GM18508 (cell line): ENCODE measurements around the gene DCST1.
A peak's percentile ranks its signal among the peaks of the same experiment; 100 is the strongest.

Source experiments
- ATAC-seq: cut with Tn5 transposase; IDR thresholded peaks from one replicate; pipeline ENCODE4 v1.9.1; 2021; ENCODE audit warnings: moderate number of reproducible peaks; ENCODE audit not compliant: insufficient read depth, unreplicated experiment

DCST1 gene

DNA sequence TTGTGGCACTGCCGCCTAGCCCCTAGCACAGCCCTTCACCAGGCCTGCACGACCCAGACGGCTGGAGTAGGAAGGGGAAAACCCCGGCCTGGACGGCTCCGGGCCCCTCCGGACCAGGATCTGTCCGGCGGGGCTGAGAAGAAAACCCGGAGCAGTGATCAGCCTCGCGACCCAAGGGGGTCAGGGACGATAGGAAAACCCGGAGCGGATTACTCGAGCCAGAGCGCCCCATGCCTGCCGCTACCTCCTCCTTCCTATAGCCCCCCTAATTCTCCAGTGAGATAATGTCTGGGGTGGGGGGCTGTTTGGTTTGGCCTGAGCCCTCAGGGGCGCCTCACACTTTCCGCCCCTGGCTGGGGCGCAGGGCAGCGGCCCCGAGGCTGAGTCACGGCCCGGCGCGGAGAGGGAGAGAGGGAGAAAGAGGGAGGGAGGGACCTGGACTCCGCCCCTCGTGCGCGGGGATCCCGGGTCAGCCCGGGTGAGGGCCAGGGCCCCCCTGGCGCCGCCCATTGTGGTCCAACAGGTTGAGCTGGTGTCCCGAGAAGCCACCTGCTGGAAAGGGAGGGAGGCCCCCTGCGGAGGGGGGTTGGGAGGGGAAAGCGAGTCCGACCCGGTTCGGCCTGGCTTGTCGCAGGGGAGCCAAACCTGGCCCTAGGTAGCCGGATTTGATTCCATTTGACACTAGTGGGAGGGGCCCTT, 32.7 kb upstream of the DCST1 start:
- ATAC-seq, result no peak

DNA sequence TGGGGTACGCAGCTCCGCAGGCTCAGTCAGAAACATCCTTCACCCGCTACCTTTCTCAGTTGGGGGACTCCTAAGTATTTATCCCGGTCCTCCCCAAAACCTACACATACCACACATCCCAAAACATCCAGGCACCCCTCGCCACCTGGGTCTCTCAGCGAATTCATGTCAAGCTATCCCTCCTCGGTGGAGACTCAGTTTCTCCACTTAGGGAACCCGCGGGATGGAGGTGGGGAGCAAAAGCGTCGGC, 32.3 kb upstream of the DCST1 start:
- no peak for ATAC-seq

DNA sequence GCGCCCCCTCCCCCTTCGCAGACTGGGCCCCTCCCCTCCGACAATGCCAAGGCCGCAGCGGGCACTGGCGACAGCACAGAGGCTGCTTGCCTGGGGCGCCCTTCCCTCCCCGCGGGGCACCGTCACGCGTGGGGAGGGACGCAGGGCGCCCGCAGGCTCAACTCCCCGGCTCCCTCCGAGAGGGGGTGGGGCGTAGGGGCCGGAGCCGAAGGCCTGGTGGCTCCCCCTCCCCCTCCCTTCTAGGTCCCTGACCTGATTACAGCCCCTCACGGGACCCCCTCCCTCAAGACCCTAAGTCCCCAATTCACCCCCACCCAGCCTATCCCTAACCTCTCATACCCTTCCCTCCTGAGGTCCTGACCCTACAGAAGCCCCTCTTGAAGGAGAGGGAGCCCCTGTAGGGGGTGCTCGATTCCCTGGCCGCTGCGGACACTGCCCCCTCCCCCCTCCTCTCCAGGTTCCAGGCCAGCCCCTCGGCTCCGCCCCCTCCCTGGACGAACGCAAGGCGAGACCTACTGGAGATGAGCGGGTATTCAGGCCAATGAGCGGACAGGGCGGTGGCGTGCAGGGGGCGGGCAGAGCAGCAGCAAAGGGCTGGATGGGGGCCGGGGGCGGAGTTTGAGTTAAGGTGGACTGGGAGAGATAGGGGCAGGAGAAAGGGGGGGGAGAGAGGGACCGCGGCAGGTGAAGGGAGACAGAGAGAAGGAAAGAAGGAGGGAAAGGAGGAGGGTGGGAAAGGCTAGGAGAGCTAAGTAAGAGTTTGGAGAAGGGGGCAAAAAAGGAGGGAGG, 31.8 kb upstream of the DCST1 start:
- ATAC-seq, result peak; percentile 28

DNA sequence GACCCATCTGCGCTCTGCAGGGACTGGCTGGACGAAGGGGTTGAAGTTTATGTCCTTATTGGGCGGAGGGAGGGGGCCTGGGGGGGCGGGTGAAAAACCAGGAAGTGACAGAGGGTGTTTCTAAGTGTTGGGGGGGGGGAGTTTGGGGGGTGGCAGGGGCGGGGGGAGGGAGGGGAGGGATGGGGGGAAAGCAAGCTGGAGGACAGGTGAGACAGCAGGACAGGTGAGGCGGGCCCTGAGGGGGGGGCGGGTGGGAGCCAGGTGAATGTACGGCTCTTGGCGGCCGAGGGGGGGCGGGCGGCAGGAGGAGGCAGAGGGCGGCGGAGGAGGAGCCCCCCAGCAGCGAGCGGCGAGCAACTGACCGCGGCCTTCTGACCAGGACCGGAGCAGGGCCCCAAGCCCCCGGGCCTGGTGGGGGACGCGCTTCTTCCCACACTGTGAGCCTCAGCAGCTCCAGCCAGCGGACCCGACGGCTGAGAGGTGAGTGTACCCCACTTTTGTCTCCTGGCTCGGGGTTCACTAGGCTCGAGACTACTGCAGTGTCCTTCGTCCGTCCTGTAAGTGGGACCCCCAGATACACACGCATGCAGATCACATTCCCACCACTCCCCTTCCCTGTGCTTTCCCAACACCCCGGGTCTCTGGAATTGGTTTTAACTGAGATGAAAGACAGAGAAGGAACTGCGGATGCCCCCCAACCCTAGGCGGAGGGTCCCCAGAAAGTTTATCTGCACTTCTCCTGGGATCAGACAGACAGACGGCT, 31.0 kb upstream of the DCST1 start, which contains the start of gene ZBTB7B:
TSS of gene ZBTB7B (plus strand) at position 339 of the 763 bp plus-strand sequence. CDS start 11,859 bp downstream, outside the sequence.
- ATAC-seq, result no peak

DNA sequence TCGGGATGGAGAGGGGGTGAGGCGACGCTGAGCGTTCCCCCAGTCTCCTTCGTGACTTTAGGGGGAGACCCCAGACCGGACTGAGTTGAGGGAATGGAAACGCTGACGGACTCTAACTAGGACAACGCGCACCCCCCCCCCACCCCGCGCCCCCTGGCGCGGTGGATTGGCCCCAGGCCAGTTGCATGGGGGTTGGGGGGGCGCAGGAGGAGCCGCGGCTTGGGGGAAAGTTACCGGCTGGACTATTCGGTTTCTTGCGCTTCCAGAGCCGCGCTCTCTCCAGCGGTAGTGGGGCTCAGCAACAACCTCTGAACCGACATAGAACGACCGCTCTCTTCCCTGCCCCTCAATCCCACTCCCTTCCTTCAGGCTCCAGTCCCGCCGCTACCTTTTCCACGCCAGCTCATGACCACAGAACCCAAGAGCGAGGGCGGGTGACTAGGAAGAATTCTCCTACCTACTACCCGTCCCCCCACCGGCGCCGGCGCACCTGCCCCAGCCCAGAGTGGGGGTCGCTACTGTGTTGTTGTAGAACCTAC, 30.3 kb upstream of the DCST1 start:
- ATAC-seq, result no peak

DNA sequence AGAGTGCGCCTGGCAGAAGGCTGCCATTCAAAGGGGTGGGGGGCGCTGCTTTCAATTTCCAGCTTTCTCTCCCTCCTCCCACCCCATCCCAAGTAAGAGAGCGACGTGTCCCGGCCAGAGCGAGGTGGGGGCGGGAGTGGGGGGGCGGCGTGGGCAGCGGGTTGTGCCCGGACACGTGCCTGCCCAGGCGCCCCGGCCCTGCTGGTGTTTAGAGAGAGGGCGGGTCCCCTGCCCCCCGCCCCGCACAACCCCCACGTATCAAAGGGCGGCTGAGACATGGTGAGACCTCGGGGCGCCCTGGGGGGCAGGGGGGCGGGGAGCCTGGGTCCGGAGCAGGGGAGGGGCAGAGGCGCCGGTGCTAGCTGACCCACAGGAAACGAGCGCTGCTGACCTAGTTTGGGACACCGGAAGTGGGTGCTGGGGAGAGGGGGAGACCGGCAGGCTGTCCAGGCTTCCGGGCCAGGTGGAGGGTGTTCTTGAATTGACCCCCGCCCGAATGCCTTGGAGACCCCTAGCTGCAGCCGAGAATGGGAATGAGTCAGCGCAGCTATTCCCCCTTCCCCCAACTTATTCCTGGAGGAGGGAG, 29.8 kb upstream of the DCST1 start:
- ATAC-seq, result no peak

DNA sequence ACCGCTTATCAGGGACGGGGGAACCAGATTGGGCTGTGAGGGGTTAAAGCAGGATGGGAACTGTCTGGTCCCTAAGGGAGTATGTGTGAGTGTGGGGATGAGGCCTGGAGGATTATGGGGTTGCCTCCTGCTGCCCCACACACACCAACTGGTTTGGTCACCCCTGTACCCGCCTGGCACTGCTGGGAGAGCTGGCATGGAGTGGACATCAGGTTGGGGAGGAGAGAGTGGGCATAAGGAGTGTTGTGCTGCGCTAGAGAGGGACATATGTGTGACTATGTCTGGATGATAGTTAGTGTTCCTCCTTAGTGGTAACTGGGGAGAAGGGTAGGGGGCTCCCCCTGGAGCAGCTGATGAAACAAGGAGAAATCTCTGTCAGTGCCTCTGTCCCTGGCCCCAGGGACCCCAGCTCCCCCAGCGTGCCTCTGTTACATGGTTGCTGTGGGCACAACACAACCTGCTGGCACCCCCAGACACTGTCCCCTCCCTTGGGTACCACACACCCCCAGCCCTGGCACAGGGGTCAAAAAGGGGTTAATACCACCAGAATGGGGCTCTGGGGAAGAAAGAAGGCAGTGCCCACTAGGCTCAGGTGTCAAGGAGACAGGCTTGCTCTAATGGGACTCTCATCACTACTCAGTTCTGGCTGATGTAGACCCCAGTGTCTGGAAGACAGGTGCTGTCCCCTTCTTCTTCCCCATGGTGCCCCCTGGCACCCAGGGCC, 29.1 kb upstream of the DCST1 start:
- ATAC-seq, result no peak

DNA sequence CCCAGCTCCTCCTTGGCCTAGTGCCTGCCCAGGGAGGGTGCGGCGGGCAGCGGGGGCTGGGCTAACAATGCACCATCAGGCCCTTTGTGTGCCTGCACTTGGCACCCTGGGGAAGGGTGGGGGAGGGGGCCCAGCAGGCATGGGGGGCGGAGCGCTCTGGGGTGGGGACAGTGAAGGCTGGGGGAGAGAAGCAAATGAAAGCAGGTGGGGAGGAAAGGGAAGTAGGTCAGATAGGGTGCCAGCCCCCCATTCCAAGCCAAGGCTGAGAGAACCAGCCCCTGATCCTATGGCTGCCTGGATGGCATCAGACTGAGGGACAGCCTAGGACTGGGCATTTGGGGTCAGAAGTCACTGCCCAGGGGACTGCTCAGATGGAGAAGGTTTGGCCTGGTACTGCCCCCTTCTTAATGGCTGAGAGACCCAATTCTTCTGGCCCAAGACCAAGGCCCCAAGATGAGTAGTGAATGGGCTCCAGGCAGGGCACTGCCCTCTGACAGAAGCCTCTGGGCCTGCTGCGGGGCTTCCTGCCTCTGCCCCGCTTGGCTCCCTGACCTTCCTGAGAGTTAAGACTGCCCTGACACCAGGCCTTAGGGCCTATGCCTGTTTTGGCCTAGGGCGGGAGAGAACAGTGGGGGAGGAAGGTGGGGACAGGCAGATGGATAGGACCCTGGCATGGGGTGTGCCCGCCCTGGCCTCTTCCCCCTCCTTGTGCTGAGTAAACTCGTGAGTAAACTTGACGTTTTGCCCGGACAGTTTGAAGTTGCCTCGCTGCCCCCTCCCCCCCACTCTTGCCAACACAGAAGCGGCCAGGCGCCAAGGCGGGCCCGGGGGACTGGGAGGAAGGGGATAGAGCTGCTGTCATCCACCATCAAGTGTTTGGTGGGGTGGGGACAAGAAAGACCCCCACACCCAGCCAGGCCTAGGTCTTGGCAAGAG, 28.3 kb upstream of the DCST1 start:
- no peak for ATAC-seq

DNA sequence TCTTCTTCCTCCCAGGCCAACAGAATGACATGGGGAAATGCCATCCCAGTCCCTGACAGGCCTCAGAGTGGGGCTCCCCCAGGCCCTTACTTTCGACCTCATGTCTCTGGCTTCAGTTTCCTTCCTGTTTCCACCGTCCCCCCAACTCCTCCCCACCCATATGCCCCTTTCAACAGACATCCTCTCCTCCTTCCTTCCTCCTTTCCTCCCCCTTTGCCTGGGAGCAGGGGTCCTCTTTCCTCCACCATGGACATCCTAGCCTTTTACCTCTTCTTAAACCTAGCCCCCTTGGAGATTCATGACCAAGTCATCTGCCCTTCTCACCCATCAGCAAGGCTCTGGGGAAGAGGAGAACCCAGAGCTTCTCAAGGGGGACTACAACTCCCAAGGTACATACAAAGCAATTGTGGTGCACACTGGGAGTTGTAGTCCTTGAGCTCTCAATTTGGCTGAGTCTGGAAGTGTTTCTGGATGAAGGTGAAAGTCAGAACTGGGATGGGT, 27.0 kb upstream of the DCST1 start:
- no peak for ATAC-seq

DNA sequence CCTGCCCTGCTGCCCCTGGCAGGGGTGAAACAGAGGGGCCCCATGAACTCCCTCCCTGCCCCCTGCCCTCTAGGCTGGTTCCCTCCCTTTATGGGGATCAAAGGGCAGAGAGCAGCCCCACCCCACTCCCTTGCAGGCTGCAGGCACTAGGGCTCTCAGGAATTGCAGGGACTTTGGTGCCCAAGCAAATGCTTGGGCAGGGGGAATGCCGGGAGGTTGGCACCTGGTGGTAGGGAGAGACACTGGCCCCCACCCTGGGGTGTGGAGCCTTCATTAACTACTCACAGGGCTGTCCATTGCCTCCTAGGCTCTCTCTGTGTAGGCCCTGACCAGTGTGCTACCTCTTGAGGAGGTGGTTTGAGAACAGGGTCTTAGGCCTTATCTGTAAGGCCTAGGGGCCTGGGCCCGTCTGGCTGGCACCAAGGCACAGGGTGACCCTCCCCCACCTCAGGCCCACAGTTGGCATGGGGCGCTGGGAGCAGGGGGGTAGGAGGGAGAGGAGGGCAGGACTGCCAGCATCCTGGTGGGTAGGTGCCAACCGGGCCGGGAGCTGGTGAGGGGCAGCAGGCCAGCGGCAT, 26.3 kb upstream of the DCST1 start:
- no peak for ATAC-seq

DNA sequence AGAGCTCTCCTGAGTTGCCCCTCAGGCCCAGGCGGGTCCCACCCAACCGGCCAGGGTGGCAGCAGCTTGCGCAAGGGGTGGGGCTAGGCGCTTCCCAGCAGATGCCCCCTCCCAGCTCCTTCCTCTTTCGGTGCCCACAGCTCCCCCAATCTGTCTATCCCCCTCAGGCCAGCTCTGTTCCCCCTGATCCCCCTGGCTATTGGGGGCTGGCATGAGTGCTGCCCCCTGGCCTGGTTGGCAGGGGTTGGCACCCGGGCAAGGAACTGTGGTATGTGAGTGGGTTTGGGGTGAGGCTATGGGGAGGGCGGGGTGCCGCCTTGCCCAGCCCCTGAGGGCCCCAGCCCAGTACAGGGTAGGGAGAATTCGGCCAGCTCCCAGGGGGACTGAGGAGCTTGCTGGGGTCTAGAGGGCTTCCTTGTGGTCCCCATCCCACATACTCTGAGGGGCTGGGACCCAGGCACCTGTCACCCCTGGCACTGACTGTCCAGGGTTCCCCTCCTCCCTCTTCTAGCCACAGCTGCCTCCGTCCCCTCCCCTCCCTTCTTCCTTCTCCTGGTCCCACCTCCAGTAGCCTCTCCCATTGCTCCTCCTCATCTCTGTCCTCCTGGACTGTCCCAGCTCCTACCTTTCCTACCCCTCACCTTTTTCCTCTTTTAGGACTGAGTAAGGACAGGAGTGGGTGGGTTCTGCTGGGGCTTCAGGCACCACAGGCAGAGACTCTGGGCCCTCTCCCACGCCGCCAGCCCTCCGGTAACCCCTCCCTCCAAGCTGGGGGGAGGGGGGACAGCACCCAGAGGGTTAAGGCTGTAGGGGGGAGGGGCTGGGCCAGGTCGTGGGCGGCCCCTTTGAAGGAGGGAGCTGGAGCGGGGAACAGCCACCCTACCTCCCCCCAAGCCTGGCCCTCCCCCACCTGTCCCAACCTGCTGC, 25.3 kb upstream of the DCST1 start:
- ATAC-seq, result no peak

DNA sequence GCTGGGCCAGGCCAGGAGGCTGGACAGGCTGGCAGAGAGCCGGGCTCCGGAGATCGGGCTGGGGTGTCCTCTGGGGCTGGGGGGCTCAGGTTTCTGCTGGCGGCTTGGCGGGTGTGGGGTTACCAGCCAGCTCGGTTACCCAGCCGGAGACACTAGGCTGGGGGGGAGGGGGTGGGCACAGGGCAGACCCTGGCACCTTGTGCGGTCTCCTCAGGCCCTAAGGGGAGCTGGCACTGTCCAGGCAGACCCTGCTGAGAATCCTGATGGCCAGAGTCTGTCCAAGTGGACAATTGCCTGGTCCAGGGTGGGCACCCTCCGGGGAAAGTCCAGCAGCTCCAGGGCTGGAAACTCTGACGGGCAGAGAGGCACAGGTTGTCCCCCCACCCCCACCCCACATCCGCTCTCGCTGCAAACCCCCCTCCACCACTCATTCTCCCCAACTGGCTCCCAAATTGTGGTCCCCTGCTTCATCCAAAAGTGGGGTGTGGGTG, 24.4 kb upstream of the DCST1 start:
- no peak for ATAC-seq

DNA sequence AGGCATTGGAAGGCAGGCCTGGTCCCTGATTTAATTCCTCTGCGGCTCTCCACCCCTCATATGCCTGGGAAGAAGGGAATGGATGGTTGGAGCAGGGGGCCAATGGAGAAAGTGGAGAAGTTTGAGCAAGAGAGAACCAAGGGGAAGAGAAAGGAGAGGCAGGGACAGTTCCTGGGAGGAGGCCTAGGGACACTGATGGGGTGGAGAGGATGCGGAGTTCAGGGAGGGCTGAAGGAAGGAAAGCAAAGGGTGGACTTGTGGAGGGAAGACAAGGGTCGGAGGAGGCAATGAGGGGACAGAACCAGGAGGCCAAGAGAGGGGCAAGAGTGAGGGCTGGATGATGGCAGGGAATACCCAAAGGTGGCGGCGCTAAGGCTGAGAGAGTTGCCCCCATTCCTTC, 23.9 kb upstream of the DCST1 start:
- ATAC-seq, result no peak

DNA sequence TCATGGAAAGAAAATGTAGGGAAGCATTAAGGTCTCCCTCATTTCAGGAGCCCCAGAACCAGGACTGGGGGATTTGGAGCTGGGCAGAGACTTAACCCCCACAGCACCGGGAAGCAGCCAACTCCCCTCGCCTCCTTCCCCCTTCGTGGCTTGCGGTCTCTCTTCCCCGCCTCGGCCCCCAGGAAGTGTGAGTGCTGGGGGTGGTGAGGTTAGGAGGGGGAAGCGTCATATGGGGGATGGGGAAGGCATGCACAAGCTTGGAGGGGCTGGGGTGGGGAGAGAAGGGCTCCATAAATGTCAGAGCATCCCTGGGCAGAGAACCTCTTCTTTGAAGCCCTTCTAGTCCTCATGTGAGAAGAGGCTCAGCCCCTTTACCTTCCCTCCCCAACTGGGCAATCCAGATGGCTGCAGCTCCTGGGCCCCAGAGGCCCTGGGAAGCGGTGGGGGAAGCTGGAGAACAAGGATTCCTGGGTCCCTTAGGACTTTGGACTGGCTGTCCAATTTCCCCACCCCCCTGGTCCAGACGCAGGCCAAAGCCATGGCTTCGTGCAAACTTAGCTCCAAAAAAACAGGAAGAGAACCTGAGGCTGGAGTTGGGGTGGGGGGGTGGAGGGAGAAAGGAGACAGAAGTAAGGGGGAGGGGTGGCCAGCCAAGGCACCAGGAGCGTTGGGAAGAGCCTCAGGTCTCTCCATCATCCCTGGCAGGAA, 23.3 kb upstream of the DCST1 start:
- ATAC-seq, result no peak

DNA sequence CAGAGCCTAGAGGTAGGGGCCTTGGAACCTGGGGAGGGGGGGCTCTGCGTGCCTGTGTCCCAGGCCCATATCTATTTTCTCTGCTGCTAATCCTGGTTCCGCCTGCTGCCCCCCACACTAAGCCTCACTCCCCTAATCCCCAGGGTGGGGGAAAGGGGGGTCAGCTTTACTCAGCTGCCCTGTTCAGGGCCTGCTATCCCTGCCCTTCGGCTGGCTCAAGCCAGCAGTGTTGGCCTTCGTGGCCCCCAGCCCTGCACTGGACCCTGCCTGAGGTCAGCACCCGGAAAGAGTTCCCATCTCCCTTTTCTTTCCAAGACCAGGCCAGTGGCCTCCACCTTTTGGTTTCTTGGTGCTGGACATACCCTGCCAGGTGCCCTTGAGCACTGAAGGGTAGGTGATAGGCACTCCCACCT, 22.6 kb upstream of the DCST1 start:
- ATAC-seq, result no peak

DNA sequence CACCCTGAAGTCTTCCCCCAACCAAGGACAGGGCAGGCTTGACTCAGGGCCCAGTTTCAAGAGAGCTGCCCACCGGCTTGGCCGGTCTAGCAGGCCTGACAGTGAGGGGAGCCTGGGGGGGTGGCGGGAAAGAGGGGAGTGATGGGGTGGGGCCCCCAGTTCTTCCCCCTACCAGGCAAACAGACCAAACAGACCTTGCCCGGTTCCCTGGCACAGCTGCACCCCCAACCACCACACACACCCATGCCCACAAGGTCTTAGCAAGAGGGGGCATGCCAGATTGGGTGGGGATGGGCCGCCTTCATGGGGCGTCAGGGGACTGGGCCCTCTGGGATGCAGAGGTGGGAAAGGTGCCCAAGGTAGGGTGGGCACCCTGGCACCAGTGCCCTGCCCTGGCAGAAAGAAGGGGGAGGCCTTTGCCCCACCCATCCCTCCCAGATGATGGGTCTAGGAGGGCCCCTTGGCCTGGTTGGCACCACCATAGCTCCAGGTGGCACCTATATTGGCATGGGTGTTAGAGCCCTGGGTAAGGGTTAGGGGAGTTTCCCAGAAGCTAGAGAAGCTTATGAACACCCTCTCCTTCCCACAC, 22.1 kb upstream of the DCST1 start:
- ATAC-seq, result no peak
